ENCODE results near the gene TSSK1B.

- TF ChIP-seq CTCF (IDR thresholded peaks at IDR 0.05), result no peak
- TF ChIP-seq POLR2A (IDR thresholded peaks at IDR 0.05), result no peak
Observed at GRCh38 chr5:113427871-113428574, 6.8 kb downstream of the TSSK1B start.

All from right lobe of liver (tissue), 4 donors.